GM13976 (cell line): ENCODE measurements around the gene PPA2.

Source experiments
- DNase-seq: peaks from one replicate; pipeline ENCODE4 v3.0.0; 2012; ENCODE audit warnings: low spot score
- CTCF ChIP-seq: IDR thresholded peaks from 2 replicates; pipeline ENCODE4 v1.5.1; 2012; ENCODE audit warnings: borderline replicate concordance, mild to moderate bottlenecking; ENCODE audit not compliant: insufficient read depth; ENCODE audit errors: extremely low read depth, missing control alignments, control extremely low read depth
- in situ Hi-C: fragments of 300-500 bp; cut with MboI; formaldehyde crosslinking; loops from one replicate; pipeline ENCODE4 v1.12.0; 2022; ENCODE audit warnings: low sequenced_read_pairs, mixed read lengths, inconsistent platforms; ENCODE audit not compliant: unreplicated experiment

Gene PPA2

GRCh38 chr4:105433421-105433820 lies 40.4 kb downstream of the PPA2 start:
- TF ChIP-seq CTCF = no peak
- no peak for DNase-seq
- in situ Hi-C loops = no loop called here

- in situ Hi-C loops = no loop called here
- TF ChIP-seq CTCF = no peak
- no peak for DNase-seq
Measured at GRCh38 chr4:105432438-105432837, 41.4 kb downstream of the PPA2 start.

- in situ Hi-C loops = no loop called here
- no peak for DNase-seq
- no peak for TF ChIP-seq CTCF
Measured at GRCh38 chr4:105430811-105431210, 43.1 kb downstream of the PPA2 start.

GRCh38 chr4:105426187-105426897 lies 47.5 kb downstream of the PPA2 start:
- in situ Hi-C loops = no loop called here
- no peak for TF ChIP-seq CTCF
- no peak for DNase-seq

GRCh38 chr4:105422207-105422920 lies 51.5 kb downstream of the PPA2 start:
- in situ Hi-C loops = no loop called here
- DNase-seq = no peak
- no peak for TF ChIP-seq CTCF

GRCh38 chr4:105417624-105418023 lies 56.2 kb downstream of the PPA2 start:
- TF ChIP-seq CTCF = no peak
- in situ Hi-C loops = no loop called here
- DNase-seq = no peak

- TF ChIP-seq CTCF = no peak
- DNase-seq = no peak
- in situ Hi-C loops = no loop called here
Measured at GRCh38 chr4:105415281-105415744, 58.5 kb downstream of the PPA2 start.
